Activated CD8-positive, alpha-beta memory T cell treated with anti-CD3 and anti-CD28 coated beads, Interleukin-2, amount 50 U/mL, for 1 hour (primary cell): ENCODE results near the gene SORL1.

Source experiments
- DNase-seq: peaks from one replicate; pipeline ENCODE4 v3.0.0-alpha.2; 2020; ENCODE audit errors: extremely low read depth

SORL1 gene

GRCh38 chr11:121429556-121429955, 22.6 kb upstream of the SORL1 start:
- DNase-seq: no peak

GRCh38 chr11:121431820-121432526, 20.1 kb upstream of the SORL1 start:
- DNase-seq: no peak

GRCh38 chr11:121435132-121435531, 17.0 kb upstream of the SORL1 start:
- no peak for DNase-seq

GRCh38 chr11:121435551-121436511, 16.3 kb upstream of the SORL1 start:
- DNase-seq: no peak

GRCh38 chr11:121437018-121437685, 15.0 kb upstream of the SORL1 start:
- DNase-seq: no peak

DNA sequence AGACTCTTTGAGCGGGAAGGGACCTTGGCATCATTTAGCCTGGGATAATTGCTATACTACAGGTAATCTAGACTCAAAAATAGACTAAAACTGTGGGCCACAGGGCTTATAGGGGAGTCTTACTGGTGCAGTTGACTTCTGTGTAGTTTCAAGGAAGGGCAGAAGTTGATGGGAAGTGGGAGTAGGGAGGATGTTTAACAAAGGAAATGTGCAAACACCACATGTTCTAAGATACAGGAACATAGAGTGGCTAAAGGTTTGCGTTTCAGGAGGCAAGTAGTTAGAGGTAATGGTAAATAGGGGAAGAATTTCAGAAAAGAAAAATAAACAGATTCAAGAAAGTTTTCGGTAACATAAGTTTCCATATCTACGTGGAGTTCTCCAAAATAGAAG, 14.4 kb upstream of the SORL1 start:
- DNase-seq: no peak

DNA sequence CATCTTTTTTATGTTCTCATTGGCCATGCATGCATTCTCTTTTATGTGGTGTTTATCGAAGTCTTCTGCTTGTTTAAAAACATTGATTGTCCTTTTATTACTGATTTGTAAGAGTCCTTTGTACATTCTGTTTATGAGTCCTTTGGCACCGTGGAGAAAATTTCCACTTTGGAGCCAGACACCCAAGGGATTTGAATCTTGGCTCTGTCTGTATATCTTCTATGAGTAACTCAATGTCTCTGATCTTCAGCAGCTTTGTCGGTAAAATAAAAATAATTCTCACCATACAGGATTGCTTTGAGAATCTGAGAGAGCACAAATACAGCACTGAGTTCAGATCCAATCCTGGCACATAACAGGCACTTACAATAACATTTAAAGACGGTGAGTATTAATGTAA, 12.8 kb upstream of the SORL1 start:
- DNase-seq: no peak

GRCh38 chr11:121439759-121440158, 12.4 kb upstream of the SORL1 start:
- DNase-seq: no peak

GRCh38 chr11:121441521-121441920, 10.6 kb upstream of the SORL1 start:
- DNase-seq: no peak

GRCh38 chr11:121443688-121444275, 8.3 kb upstream of the SORL1 start:
- DNase-seq: no peak

DNA sequence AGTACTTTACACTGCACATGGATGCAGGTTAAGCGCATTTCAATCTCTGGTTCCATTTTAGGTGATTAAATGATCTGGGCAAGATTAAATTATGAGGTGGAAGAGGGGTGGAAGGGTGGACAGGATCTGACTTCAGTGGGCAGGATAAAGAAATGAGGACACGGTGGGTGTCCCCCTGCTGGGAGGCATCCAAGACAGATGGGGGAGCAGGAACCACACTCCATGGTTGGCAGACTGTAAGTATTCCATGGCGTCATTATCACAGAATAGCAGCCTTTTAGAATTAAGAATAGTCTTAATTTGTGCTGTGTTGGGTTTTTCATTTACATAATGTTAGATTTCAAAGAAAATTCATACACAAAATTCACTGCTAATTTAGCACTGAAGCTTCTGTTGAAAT, 7.6 kb upstream of the SORL1 start:
- no peak for DNase-seq

DNA sequence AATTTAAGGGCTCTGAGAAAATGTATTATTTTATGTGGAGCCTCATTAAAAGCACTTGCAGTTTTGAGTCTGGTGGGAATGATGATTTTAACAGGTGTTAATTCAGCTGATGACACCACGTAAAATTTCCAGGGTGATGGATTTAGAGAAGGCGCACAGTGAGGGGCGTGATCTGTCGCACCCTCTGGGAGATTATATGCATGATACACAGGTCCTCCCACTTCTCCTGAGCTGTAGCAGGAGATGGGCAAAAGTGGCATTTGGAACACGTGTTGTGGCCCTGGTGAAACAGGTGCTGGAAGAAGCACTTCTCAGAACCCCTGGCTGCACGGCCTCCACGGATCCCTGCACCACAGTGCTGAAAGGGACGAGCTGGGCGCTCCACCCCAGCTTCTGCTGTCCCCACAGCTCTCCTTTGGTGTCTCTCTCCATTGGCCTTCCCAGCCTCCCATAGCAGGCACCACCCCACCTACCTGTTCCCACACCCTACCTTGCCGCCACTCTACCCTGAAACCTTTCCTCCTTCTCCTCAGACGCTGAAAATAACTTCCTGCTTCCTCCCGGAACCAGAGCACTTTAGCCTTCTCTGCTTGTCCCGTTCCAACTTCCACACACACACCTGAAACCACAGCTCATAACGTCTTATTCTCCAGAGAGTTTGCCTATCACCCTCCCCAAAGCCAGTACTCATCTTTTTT, 6.9 kb upstream of the SORL1 start:
- no peak for DNase-seq

DNA sequence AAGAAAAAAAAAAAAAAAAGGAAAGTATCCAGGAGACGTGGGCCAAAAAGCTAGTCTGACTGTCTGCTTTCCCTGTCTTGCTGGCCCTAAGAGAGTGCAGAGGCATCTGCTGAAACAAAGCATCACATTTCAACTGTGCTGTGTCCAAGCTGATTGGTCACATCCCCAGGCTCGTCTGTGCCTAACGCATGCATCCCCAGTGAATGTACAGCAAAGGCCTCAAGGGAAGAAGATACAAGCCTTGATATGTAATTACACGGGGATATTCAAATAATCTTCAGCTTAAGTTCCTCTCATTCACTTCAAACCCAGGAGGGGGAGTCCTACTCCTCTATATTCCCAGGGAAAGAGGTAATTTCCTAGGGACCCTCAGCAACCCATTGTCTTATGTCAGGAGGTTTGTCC, 5.4 kb upstream of the SORL1 start:
- DNase-seq: no peak

GRCh38 chr11:121448011-121448410, 4.1 kb upstream of the SORL1 start:
- no peak for DNase-seq

- no peak for DNase-seq
These were observed 3.6 kb upstream of the SORL1 start for GRCh38 chr11:121448431-121448941.

DNA sequence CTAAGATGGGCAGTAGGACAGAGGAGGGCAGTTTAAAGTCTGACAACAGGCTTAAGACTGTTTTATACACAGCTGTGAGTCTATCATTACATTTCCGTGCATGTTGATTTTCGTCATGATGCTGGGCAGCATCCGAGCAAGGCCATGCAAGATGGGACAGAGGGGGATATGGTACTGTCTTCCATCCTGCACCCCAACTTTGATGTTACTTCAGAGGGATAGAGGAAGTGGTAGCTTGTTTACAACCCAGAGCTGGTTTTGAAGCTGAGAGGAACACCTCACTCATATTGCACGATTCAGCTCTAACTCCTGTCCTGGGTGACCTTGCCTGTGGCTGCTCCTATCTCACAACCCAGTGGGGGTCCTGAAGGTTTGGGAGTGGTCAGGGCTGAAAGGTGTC, 3.0 kb upstream of the SORL1 start:
- no peak for DNase-seq

DNA sequence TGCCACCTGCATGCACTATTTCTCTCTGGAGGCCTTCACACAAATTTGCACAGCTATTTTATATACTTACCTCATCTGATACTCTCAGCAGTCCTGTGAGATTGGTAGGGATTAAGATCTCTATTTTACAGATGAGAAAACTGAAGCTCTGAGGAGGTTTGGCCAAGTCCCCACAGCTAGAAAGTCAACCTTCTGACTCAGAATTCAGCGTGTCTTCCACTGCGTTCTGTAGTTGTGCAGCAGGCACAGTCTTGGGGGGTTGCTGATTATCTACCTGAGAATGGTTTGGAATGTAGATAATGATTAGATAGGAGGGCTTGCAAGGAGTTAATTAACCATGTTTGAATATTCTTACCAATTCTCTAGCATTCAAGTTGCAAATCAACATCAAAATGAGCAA, 2.5 kb upstream of the SORL1 start:
- no peak for DNase-seq

DNA sequence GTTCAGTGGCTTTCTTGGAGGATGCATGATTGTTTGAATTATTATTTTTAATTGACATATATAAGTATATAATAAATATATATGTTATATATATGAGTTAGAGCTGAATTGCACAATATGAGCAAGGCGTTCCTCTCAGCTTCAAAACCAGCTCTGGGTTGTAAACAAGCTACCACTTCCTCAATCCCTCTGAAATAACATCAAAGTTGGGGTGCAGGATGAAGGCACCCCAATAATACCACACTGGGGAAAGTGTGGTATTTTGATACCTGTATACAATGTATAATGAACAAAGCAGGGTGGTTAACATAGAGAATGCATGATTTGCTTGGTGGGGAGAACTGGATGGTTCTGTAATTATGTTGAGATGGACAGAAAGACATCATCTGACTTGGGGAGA, 1.7 kb upstream of the SORL1 start:
- no peak for DNase-seq

- no peak for DNase-seq
These were observed 732 bp upstream of the SORL1 start for GRCh38 chr11:121451178-121451985.

DNA sequence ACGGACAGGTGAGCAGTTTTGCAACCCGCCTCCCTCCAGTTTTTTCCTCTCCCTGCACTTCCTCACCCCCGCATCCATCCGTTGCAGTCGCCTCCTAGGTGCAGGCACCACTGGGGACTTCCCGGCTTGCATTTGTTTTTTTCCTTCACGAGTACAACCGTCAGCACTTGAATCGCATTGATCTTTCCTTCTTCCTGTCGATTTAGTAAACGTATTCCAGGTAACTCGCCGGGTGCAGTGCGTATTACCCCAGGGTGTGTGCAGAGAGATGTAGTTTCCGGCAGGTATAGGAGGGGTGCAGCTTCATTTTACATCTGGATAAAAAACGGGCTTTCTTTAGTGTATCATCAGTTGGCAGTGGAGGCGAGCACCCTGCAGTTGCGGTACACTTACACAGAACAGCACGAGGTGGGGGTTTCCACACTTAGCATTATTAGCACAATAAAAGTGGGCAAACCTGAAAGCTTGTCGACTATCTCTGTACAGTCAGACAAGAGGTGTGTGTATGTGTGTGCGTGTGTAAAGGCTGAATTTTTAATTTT, 566 bp downstream of the SORL1 start, which contains the start of gene SORL1-AS1:
Gene SORL1-AS1, minus strand, starts transcription at position 359 of the 542 bp plus-strand sequence.
- peak; percentile 63 for DNase-seq
